HepG2 (cell line): ENCODE results near the gene ESR1. TPM values are rescaled to one million over a fixed set of nuclear protein-coding genes. Genes with fewer than 3 reads are reported as not detected.
A peak's percentile ranks its signal among the peaks of the same experiment; 100 is the strongest.

Source experiments
- ARNT2 ChIP-seq: sonication (generic); formaldehyde crosslinking; IDR thresholded peaks from 2 replicates; pipeline ENCODE4 v1.8.0; 2022; ENCODE audit warnings: mild to moderate bottlenecking, low read depth, missing genetic modification reagents, moderate library complexity
- FIP1L1 ChIP-seq: fragments of 200-400 bp; formaldehyde crosslinking; IDR thresholded peaks from 2 replicates; pipeline ENCODE4 v1.6.1; 2018; ENCODE audit warnings: low read depth, mild to moderate bottlenecking, low read length, moderate library complexity, borderline replicate concordance; ENCODE audit not compliant: insufficient read depth
- GMEB1 ChIP-seq: sonication (generic); formaldehyde crosslinking; IDR thresholded peaks from 2 replicates; pipeline ENCODE4 v1.5.1; 2020; ENCODE audit warnings: missing genetic modification reagents, mild to moderate bottlenecking, borderline replicate concordance
- GPBP1L1 ChIP-seq: sonication (generic); formaldehyde crosslinking; IDR thresholded peaks from 2 replicates; pipeline ENCODE4 v1.5.0; 2020; ENCODE audit warnings: mild to moderate bottlenecking, missing genetic modification reagents
- GRHL1 ChIP-seq: sonication (generic); formaldehyde crosslinking; conservative IDR thresholded peaks from 2 replicates; pipeline ENCODE4 v1.8.0; 2022; ENCODE audit warnings: missing genetic modification reagents
- HMG20A ChIP-seq: IDR thresholded peaks from 2 replicates; pipeline ENCODE4 v1.6.1; 2016; ENCODE audit warnings: borderline replicate concordance
- HNF4G ChIP-seq, 2 experiments: sonication (generic) in 1 of 2; formaldehyde crosslinking in 1 of 2; IDR thresholded peaks; 2 replicates each; pipeline versions ENCODE4 v1.4.0 to v1.6.1; 2011 to 2020; ENCODE audit warnings: borderline replicate concordance in 2 of 2, low read depth in 2 of 2, mild to moderate bottlenecking in 2 of 2, low read length in 1 of 2, missing genetic modification reagents in 1 of 2, moderate library complexity in 1 of 2
- HNRNPUL1 ChIP-seq: fragments of 200-400 bp; formaldehyde crosslinking; IDR thresholded peaks from 2 replicates; pipeline ENCODE4 v1.6.1; 2017; ENCODE audit warnings: low read depth, mild to moderate bottlenecking, low read length, moderate library complexity
- NFYB ChIP-seq: sonication (generic); formaldehyde crosslinking; IDR thresholded peaks from 2 replicates; pipeline ENCODE4 v1.4.0; 2020; ENCODE audit warnings: missing genetic modification reagents
- POLR2AphosphoS2 ChIP-seq: IDR thresholded peaks from 2 replicates; pipeline ENCODE4 v1.6.1; 2011; ENCODE audit warnings: low read depth, low read length, improper control_type of control experiment
- PRPF4 ChIP-seq: fragments of 200-400 bp; formaldehyde crosslinking; IDR thresholded peaks from 2 replicates; pipeline ENCODE4 v1.6.1; 2016; ENCODE audit warnings: low read length, low read depth; ENCODE audit not compliant: poor library complexity, severe bottlenecking
- SP2 ChIP-seq: sonication (generic); formaldehyde crosslinking; IDR thresholded peaks from 2 replicates; pipeline ENCODE4 v1.5.1; 2020; ENCODE audit warnings: mild to moderate bottlenecking, missing genetic modification reagents
- polyA plus RNA-seq, 8 experiments: library from polyadenylated mRNA; depleted of rRNA in 3 of 8; stranded (reverse) in 7 of 8; unstranded in 1 of 8; fragments of >200 nt; fragmentation: Illumina TruSeq in 4 of 8; extraction: Trizol in 4 of 8; gene quantifications; 2 replicates each; pipeline versions ENCODE4 v1.2.1 to v1.2.3, GENCODE V29; 2011 to 2016; ENCODE audit warnings: low read depth in 4 of 8, missing spikeins in 1 of 8, mixed read lengths in 1 of 8; ENCODE audit not compliant: insufficient read depth in 1 of 8
- total RNA-seq, 5 experiments: library from RNA; depleted of rRNA; stranded (reverse); fragments of >200 nt; fragmentation: Illumina TruSeq; extraction: Trizol; gene quantifications; 2 replicates each; pipeline ENCODE4 v1.2.3, GENCODE V29; 2016; ENCODE audit warnings: low read depth in 1 of 5
- TF ChIP-seq, protein P1 (sequence below): sonication (generic); formaldehyde crosslinking; IDR thresholded peaks from 2 replicates; pipeline ENCODE4 v1.4.0; 2020; ENCODE audit warnings: missing genetic modification reagents
- TF ChIP-seq, protein P2 (sequence below): sonication (generic); formaldehyde crosslinking; IDR thresholded peaks from 2 replicates; pipeline ENCODE4 v1.5.0; 2020; ENCODE audit warnings: mild to moderate bottlenecking, missing genetic modification reagents

The ESR1 gene
- total and polyA plus RNA-seq, 2 of the 13 experiments (the other 11 are each of a cell fraction or from before 2014, with no cell fraction given), result not detected

- TF ChIP-seq GPBP1L1 (CRISPR knock-in tag) (no peak), ARNT2 (CRISPR knock-in tag) (no peak), GRHL1 (CRISPR knock-in tag) (no peak), HMG20A (CRISPR knock-in tag) (peak; percentile 69), NFYB (CRISPR knock-in tag) (no peak), SP2 (CRISPR knock-in tag) (no peak), PRPF4 (no peak), FIP1L1 (no peak), GMEB1 (CRISPR knock-in tag) (no peak), HNF4G (IDR thresholded peaks at IDR 0.05; ENCODE audit: borderline replicate concordance, low read depth, low read length) (no peak), HNF4G (CRISPR knock-in tag; IDR thresholded peaks at IDR 0.05; ENCODE audit: borderline replicate concordance, low read depth) (no peak), HNRNPUL1 (no peak), POLR2AphosphoS2 (no peak)
- TF ChIP-seq, protein P1, sequence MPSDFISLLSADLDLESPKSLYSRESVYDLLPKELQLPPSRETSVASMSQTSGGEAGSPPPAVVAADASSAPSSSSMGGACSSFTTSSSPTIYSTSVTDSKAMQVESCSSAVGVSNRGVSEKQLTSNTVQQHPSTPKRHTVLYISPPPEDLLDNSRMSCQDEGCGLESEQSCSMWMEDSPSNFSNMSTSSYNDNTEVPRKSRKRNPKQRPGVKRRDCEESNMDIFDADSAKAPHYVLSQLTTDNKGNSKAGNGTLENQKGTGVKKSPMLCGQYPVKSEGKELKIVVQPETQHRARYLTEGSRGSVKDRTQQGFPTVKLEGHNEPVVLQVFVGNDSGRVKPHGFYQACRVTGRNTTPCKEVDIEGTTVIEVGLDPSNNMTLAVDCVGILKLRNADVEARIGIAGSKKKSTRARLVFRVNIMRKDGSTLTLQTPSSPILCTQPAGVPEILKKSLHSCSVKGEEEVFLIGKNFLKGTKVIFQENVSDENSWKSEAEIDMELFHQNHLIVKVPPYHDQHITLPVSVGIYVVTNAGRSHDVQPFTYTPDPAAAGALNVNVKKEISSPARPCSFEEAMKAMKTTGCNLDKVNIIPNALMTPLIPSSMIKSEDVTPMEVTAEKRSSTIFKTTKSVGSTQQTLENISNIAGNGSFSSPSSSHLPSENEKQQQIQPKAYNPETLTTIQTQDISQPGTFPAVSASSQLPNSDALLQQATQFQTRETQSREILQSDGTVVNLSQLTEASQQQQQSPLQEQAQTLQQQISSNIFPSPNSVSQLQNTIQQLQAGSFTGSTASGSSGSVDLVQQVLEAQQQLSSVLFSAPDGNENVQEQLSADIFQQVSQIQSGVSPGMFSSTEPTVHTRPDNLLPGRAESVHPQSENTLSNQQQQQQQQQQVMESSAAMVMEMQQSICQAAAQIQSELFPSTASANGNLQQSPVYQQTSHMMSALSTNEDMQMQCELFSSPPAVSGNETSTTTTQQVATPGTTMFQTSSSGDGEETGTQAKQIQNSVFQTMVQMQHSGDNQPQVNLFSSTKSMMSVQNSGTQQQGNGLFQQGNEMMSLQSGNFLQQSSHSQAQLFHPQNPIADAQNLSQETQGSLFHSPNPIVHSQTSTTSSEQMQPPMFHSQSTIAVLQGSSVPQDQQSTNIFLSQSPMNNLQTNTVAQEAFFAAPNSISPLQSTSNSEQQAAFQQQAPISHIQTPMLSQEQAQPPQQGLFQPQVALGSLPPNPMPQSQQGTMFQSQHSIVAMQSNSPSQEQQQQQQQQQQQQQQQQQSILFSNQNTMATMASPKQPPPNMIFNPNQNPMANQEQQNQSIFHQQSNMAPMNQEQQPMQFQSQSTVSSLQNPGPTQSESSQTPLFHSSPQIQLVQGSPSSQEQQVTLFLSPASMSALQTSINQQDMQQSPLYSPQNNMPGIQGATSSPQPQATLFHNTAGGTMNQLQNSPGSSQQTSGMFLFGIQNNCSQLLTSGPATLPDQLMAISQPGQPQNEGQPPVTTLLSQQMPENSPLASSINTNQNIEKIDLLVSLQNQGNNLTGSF (CRISPR knock-in tag), result no peak
- TF ChIP-seq, protein P2, sequence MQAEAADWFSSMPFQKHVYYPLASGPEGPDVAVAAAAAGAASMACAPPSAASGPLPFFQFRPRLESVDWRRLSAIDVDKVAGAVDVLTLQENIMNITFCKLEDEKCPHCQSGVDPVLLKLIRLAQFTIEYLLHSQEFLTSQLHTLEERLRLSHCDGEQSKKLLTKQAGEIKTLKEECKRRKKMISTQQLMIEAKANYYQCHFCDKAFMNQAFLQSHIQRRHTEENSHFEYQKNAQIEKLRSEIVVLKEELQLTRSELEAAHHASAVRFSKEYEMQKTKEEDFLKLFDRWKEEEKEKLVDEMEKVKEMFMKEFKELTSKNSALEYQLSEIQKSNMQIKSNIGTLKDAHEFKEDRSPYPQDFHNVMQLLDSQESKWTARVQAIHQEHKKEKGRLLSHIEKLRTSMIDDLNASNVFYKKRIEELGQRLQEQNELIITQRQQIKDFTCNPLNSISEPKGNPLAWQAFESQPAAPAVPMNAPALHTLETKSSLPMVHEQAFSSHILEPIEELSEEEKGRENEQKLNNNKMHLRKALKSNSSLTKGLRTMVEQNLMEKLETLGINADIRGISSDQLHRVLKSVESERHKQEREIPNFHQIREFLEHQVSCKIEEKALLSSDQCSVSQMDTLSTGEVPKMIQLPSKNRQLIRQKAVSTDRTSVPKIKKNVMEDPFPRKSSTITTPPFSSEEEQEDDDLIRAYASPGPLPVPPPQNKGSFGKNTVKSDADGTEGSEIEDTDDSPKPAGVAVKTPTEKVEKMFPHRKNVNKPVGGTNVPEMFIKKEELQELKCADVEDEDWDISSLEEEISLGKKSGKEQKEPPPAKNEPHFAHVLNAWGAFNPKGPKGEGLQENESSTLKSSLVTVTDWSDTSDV, result no peak
Measured at GRCh38 chr6:151962246-151962846, 154.9 kb downstream of the ESR1 start (continued).
